Measurements from ENCODE around the gene REELD1. TPM values are rescaled to one million over a fixed set of nuclear protein-coding genes. Genes with fewer than 3 reads are reported as not detected.

REELD1 gene
- total and polyA plus RNA-seq, 2 donors from 2014 or later, result 0.58 to 0.66 TPM

DNA sequence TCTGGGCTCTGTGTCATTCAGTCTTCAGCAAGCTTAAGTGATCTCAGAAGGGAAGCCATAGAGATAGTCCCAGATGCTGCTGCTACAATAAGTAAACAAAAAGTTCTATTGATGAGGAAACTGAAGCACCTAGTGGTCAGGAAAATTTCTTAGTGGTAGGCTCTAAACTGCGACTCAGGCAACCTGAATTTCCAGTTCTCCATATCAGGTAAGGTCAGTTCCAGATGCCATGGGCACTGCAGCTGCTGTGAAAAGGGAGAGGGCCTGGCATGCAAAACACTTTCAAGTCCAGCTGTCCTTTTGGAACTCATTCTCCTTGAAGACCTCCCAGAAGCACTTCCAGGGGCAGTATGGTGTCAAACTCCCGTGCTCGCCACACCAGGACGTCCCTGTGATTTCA, 46.2 kb downstream of the REELD1 start:
- FAIRE-seq (no peak), DNase-seq (no peak)
- no peaks in the 10 kb centered on the region for H3K9me3 ChIP-seq (ENCODE audit: control insufficient read depth in 2 of 3, insufficient read depth in 1 of 3, low read length in 3 of 3)
- TF ChIP-seq, protein P1, sequence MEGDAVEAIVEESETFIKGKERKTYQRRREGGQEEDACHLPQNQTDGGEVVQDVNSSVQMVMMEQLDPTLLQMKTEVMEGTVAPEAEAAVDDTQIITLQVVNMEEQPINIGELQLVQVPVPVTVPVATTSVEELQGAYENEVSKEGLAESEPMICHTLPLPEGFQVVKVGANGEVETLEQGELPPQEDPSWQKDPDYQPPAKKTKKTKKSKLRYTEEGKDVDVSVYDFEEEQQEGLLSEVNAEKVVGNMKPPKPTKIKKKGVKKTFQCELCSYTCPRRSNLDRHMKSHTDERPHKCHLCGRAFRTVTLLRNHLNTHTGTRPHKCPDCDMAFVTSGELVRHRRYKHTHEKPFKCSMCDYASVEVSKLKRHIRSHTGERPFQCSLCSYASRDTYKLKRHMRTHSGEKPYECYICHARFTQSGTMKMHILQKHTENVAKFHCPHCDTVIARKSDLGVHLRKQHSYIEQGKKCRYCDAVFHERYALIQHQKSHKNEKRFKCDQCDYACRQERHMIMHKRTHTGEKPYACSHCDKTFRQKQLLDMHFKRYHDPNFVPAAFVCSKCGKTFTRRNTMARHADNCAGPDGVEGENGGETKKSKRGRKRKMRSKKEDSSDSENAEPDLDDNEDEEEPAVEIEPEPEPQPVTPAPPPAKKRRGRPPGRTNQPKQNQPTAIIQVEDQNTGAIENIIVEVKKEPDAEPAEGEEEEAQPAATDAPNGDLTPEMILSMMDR (IDR thresholded peaks at IDR 0.05; ENCODE audit: borderline replicate concordance, extremely low read depth, insufficient read depth), result no peak
- intact Hi-C loops (cut with DNase I), result no loop called here
- no peak overlapping the region for H3K27ac ChIP-seq (ENCODE audit: low read depth in 2 of 2, low read length in 2 of 2)
- H3K27me3 ChIP-seq (ENCODE audit: control insufficient read depth, insufficient read depth, low read length), result no peaks in the 10 kb centered on the region
- H3K36me3 ChIP-seq (ENCODE audit: control insufficient read depth in 2 of 3, insufficient read depth in 3 of 3, low read length in 3 of 3), result peaks cover 0 to 2% (median 0%) of the 10 kb centered on the region in 3 donors
- no peak overlapping the region for H3K9ac ChIP-seq (ENCODE audit: low read length in 3 of 3)
- no peaks in the 10 kb centered on the region for H3K4me1 ChIP-seq (ENCODE audit: control insufficient read depth in 2 of 3, insufficient read depth in 2 of 3, low read depth in 1 of 3, low read length in 3 of 3)
- H3K4me3 ChIP-seq (ENCODE audit: low read length in 3 of 3), result no peak overlapping the region

DNA sequence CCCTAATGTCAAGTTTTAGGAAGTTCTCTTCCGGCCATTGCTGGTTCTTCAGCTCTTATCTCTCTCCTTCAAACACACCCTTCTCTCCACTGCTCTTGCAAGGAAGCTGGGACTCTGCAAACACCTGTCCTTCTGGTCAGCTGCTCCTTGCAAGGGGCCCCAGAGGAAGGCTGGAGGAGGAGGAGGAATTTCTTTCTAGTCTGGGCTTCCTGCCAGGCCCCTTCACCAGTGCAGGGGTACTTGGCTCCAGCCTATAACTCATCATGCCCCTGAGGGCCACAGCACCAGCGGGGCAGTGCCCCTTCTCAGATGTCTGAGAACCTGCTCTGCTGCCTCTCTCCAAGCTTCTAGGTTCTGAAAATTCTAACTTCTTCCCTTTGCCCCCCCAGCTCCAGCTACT, 46.7 kb downstream of the REELD1 start:
- no peak for FAIRE-seq

GRCh38 chr4:146263793-146264192, 49.5 kb downstream of the REELD1 start:
- H3K4me3 ChIP-seq (ENCODE audit: low read length in 3 of 3), result no peak overlapping the region
- H3K9me3 ChIP-seq (ENCODE audit: control insufficient read depth in 2 of 3, insufficient read depth in 1 of 3, low read length in 3 of 3), result no peaks in the 10 kb centered on the region
- H3K4me1 ChIP-seq (ENCODE audit: control insufficient read depth in 2 of 3, insufficient read depth in 2 of 3, low read depth in 1 of 3, low read length in 3 of 3), result no peaks in the 10 kb centered on the region
- DNase-seq, result no peak
- H3K27ac ChIP-seq (ENCODE audit: low read depth in 2 of 2, low read length in 2 of 2), result no peak overlapping the region
- peaks cover 0 to 2% (median 0%) of the 10 kb centered on the region in 3 donors for H3K36me3 ChIP-seq (ENCODE audit: control insufficient read depth in 2 of 3, insufficient read depth in 3 of 3, low read length in 3 of 3)
- H3K27me3 ChIP-seq (ENCODE audit: control insufficient read depth, insufficient read depth, low read length), result no peaks in the 10 kb centered on the region
- FAIRE-seq, result no peak
- TF ChIP-seq, protein P1 (IDR thresholded peaks at IDR 0.05; ENCODE audit: borderline replicate concordance, extremely low read depth, insufficient read depth), result no peak
- H3K9ac ChIP-seq (ENCODE audit: low read length in 3 of 3), result no peak overlapping the region
- intact Hi-C loops (cut with DNase I), result no loop called here

More for the DNA sequence above, 46.7 kb downstream of the REELD1 start:
- TF ChIP-seq, protein P1 (IDR thresholded peaks at IDR 0.05; ENCODE audit: borderline replicate concordance, extremely low read depth, insufficient read depth), result no peak
- Histone ChIP-seq H3K4me3 (ENCODE audit: low read length in 3 of 3) (no peak overlapping the region), H3K27me3 (ENCODE audit: control insufficient read depth, insufficient read depth, low read length) (no peaks in the 10 kb centered on the region), H3K4me1 (ENCODE audit: control insufficient read depth in 2 of 3, insufficient read depth in 2 of 3, low read depth in 1 of 3, low read length in 3 of 3) (no peaks in the 10 kb centered on the region), H3K27ac (ENCODE audit: low read depth in 2 of 2, low read length in 2 of 2) (no peak overlapping the region), H3K9me3 (ENCODE audit: control insufficient read depth in 2 of 3, insufficient read depth in 1 of 3, low read length in 3 of 3) (no peaks in the 10 kb centered on the region), H3K36me3 (ENCODE audit: control insufficient read depth in 2 of 3, insufficient read depth in 3 of 3, low read length in 3 of 3) (peaks cover 0 to 2% (median 0%) of the 10 kb centered on the region in 3 donors), H3K9ac (ENCODE audit: low read length in 3 of 3) (no peak overlapping the region)
- DNase-seq, result no peak
- intact Hi-C loops (cut with DNase I), result no loop called here

DNA sequence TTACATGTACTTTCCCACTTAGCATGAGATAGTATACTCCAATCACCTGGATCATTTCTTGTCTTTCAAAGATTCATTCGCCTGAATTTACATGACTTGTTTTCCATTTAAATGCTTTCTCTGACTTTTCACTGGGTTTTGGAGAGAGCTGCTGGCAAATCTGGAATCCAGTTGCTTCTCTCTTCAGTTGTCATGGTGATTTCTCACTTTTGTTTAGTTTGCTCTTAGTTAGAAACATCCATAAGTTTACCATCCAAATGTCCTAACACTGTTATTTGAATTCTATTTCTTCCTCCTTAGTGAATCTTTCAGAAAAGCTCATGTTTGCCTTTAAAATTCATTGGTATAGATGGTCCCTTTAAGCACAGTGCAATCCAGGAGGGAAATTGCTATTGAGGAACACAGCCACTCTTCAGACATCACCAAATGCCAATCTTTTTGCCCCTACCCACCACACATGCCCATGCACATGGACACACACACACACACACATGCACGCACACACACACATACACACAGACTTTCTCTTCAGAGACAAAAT, 51.7 kb downstream of the REELD1 start:
- Histone ChIP-seq H3K4me1 (ENCODE audit: control insufficient read depth in 2 of 3, insufficient read depth in 2 of 3, low read depth in 1 of 3, low read length in 3 of 3) (no peaks in the 10 kb centered on the region), H3K9ac (ENCODE audit: low read length in 3 of 3) (no peak overlapping the region), H3K4me3 (ENCODE audit: low read length in 3 of 3) (no peak overlapping the region), H3K27ac (ENCODE audit: low read depth in 2 of 2, low read length in 2 of 2) (no peak overlapping the region), H3K27me3 (ENCODE audit: control insufficient read depth, insufficient read depth, low read length) (no peaks in the 10 kb centered on the region), H3K36me3 (ENCODE audit: control insufficient read depth in 2 of 3, insufficient read depth in 3 of 3, low read length in 3 of 3) (peaks cover 0 to 2% (median 0%) of the 10 kb centered on the region in 3 donors), H3K9me3 (ENCODE audit: control insufficient read depth in 2 of 3, insufficient read depth in 1 of 3, low read length in 3 of 3) (no peaks in the 10 kb centered on the region)
- TF ChIP-seq, protein P1 (IDR thresholded peaks at IDR 0.05; ENCODE audit: borderline replicate concordance, extremely low read depth, insufficient read depth), result no peak
- FAIRE-seq (no peak), DNase-seq (no peak)
- intact Hi-C loops (cut with DNase I), result no loop called here
